HL-60 (cell line): ENCODE measurements around the gene SARDH.

Source experiments
- CTCF ChIP-seq: IDR thresholded peaks from one replicate; pipeline ENCODE4 v1.5.1; 2011; ENCODE audit warnings: low read length, control low read depth, inconsistent platforms; ENCODE audit not compliant: insufficient read depth
- GABPA ChIP-seq: IDR thresholded peaks from 2 replicates; pipeline ENCODE4 v1.6.1; 2012; ENCODE audit warnings: low read depth
- POLR2AphosphoS5 ChIP-seq: IDR thresholded peaks from 2 replicates; pipeline ENCODE4 v1.6.1; 2012; ENCODE audit warnings: low read depth
- REST ChIP-seq: IDR thresholded peaks from 2 replicates; pipeline ENCODE4 v1.6.1; 2012; ENCODE audit warnings: low read depth; ENCODE audit not compliant: insufficient replicate concordance

GRCh38 chr9:133705576-133705975 is 32.6 kb downstream of the SARDH start:
- TF ChIP-seq CTCF (no peak), GABPA (no peak), POLR2AphosphoS5 (no peak), REST (no peak)
